Omental fat pad (tissue), 4 donors: ENCODE measurements around the gene PRAC2. TPM values are rescaled to one million over a fixed set of nuclear protein-coding genes. Genes with fewer than 3 reads are reported as not detected.

Source experiments
- ATAC-seq: fragments of 150-250 bp; one replicate; pipeline ENCODE4 v1.9.1; 2016; ENCODE audit warnings: mild to moderate bottlenecking, moderate library complexity; ENCODE audit not compliant: low FRiP score
- DNase-seq: peaks from one replicate; pipeline ENCODE4 v3.0.0-alpha.2; 2019; ENCODE audit warnings: low spot score
- total RNA-seq, 4 donors: library from RNA; depleted of rRNA; stranded (reverse); fragments of >200 nt; gene quantifications; one replicate each; pipeline ENCODE4 v1.1.0, GENCODE V29; 2016
- TF ChIP-seq, protein P1 (sequence below), 3 donors: fragments of 450-650 bp; IDR thresholded peaks; one replicate each; pipeline ENCODE4 v1.5.1; 2016 to 2017; ENCODE audit warnings: antibody characterized with exemption in 3 of 3, mild to moderate bottlenecking in 3 of 3, moderate library complexity in 2 of 3

Gene PRAC2
- not detected for total RNA-seq

DNA sequence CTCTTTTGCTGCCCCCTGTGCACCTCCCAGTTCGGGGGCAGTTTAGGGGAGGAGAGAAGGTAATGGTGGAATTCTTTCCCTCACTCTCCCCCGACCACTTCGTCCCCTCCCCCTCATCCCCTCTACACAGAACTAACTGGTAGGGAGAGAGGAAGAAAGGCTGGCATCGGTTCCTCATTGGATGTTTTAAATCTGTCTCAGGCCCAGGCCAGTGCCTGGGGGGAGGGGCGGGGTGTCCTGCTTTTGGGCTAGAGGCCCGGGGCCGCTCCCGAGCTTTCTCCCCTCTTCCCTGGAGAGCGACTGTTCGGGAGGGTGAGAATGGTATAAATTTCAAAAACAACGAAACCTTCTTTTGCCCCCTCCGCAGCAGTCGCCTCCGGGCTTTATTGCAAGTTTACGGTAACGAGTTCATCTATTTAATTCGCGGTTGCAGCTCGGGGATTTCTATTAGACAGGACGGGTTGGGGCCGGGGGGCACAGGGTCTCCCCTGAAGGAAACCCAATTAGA, at the start of gene PRAC2:
Gene PRAC2 (plus strand): TSS at position 271 of the 508 bp plus-strand sequence. CDS start 1,226 bp downstream, outside the sequence.
- ATAC-seq (no peak), DNase-seq (no peak)
- TF ChIP-seq, protein P1, sequence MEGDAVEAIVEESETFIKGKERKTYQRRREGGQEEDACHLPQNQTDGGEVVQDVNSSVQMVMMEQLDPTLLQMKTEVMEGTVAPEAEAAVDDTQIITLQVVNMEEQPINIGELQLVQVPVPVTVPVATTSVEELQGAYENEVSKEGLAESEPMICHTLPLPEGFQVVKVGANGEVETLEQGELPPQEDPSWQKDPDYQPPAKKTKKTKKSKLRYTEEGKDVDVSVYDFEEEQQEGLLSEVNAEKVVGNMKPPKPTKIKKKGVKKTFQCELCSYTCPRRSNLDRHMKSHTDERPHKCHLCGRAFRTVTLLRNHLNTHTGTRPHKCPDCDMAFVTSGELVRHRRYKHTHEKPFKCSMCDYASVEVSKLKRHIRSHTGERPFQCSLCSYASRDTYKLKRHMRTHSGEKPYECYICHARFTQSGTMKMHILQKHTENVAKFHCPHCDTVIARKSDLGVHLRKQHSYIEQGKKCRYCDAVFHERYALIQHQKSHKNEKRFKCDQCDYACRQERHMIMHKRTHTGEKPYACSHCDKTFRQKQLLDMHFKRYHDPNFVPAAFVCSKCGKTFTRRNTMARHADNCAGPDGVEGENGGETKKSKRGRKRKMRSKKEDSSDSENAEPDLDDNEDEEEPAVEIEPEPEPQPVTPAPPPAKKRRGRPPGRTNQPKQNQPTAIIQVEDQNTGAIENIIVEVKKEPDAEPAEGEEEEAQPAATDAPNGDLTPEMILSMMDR (IDR thresholded peaks at IDR 0.05) = no peak

DNA sequence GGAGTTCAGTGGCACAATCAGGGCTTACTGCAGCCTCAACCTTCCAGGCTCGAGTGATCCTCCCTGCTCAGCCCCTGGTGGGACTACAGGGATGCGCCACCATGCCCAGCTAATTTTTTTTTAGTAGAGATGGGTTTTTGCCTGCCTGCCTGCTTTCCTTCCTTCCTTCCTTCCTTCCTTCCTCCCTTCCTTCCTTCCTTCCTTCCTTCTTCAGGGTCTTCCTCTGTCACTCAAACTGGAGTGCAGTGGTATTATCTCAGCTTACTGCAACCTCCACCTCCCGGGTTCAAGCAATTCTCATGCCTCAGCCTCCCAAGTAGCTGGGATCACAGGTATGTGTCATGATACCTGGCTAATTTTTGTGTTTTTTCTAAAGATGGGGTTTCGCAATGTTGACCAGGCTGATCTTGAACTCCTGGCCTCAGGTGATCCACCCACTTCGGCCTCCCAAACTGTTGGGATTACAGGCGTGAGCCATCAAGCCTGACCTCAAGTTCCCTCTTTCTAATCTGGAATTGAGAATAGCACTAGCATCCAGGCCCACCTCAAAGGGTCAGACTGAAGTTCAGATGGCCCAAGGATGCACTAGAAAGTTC, 45.9 kb upstream of the PRAC2 start:
- TF ChIP-seq, protein P1 (IDR thresholded peaks at IDR 0.05) = no peak
- ATAC-seq (no peak), DNase-seq (no peak)

DNA sequence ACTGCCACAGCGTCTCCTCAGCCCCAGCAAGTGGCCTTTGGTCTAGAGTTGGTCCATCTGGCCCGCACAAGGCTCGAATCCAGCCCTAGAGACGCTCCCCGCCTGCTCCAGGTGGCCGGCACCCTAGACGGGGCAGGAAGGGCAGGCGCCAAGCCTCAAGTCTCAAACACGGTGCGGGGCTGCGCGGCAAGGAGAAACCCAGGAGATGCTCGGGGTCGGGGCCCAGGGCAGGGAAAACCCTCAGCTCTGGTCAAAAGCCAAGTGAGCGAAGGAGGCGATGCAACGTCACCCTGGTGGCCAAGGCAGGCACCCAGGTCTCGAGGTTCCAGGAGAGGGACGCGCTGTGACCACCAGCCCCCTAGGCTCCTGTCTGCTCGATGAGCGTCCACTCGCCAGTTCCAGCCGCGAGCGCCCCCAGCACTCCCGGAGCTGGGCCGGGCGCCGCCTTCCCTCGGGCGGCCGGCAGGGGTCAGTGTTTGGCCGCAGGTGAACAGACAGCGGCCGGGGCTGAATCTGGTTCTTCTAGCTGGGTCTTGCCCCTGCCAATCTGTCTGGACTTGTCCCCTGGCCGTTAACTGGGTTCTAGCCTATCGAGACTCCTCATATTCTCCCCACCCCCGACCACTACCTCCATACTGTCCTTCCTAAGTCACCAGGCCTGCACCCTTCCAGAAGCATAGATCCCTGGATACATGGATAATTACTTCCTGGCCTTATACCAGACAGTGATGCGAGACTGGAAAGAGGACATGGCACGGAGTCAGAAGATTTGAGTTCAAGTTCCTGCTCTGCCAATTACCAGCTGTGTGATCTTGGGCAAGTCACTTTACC, 44.6 kb upstream of the PRAC2 start:
- TF ChIP-seq, protein P1 (IDR thresholded peaks at IDR 0.05) = peak in 2 of 3 donors; percentile 3 to 54
- ATAC-seq = peak; percentile 23
- peak; percentile 46 for DNase-seq

DNA sequence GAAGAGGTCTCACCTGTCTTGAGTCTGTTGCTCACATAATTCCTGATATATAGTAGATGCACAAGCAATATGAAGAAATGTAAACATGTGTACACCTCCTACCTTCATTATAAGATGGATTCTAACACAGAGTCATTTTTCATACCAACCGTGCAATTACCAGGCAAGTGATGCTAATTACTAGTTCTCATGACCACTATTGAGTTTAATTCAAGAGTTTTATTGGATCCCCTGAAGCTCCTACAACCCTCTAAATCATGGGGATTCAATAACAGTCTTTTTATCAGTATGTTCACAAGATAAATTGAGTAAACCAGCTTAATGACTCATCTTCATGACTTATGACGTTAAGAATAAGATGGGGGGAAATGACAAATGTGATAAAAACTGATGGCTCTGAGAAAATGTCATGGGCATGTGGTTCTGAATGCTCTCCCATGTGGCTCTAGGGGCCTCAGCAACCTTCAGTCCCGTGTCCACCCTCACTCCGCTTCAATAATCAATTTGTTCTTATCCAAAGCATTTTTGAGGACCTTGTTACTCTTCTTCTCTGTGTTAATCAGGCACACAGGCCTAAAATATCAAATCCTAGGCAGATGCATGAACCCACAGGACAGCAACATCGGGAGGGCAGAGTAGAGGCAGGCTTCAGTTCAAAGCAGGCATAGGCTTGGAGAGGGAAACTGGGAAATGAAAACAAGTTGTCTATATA, 43.4 kb upstream of the PRAC2 start:
- TF ChIP-seq, protein P1 (IDR thresholded peaks at IDR 0.05) = no peak
- ATAC-seq = no peak
- DNase-seq = no peak

DNA sequence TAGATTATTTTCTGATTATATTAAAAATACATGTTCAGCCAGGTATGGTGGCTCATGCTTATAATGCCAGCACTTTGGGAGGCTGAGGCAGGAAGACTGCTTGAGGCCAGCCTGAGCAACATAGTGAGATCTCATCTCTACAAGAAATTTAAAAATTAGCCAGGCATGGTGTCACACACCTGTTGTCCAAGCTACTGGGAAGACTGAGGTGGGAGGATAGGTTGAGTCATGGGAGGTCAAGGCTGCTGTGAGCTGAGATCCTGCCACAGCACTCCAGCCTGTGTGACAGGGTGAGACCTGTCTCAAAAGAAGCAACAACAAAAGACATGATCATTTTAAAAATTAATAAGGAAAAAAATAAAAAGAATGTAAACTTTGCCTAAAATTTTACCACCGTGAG, 41.4 kb upstream of the PRAC2 start:
- DNase-seq (no peak), ATAC-seq (no peak)
- TF ChIP-seq, protein P1 (IDR thresholded peaks at IDR 0.05) = no peak

DNA sequence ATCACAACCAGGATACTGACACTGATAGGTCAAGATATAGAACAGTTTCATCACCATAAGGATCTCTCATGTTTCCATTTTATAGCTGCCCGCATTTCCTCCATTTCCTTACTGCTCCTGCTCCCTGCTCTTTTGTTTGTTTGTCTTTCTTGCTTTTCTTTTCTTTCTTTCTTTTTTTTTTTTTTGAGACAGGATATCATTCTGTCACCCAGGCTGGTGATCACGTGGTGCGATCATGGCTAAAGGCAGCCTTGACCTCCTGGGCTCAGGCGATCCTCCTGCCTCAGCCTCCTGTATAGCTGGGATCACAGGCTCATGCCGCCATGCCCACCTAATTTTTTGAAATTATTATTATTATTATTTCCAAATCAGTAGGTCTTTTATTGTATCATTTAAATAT, 32.3 kb upstream of the PRAC2 start:
- TF ChIP-seq, protein P1 (IDR thresholded peaks at IDR 0.05) = no peak
- ATAC-seq (no peak), DNase-seq (no peak)
